GM23338 (cell line): ENCODE measurements around the gene RNF13. TPM values are rescaled to one million over a fixed set of nuclear protein-coding genes. Genes with fewer than 3 reads are reported as not detected.

Source experiments
- ATAC-seq: fragments of 200-7000 bp; cut with Tn5 transposase; 3 replicates; pipeline ENCODE4 v1.9.1; 2020
- DNase-seq: peaks from one replicate; pipeline ENCODE4 v3.0.0-alpha.2; 2015; ENCODE audit warnings: low spot score
- H2AFZ ChIP-seq: fragments of 200-600 bp; sonication (generic); 2 replicates; pipeline ENCODE4 v1.8.0; 2016; ENCODE audit warnings: antibody characterized with exemption, mild to moderate bottlenecking, moderate library complexity
- H3F3A ChIP-seq: fragments of 200-600 bp; sonication (generic); replicated peaks from 2 replicates; pipeline ENCODE4 v1.8.0; 2017; ENCODE audit warnings: antibody characterized with exemption, mixed run types, low read depth
- H3K27ac ChIP-seq: fragments of 200-600 bp; sonication (generic); 2 replicates; pipeline ENCODE4 v1.6.1; 2016; ENCODE audit warnings: low read depth
- H3K27me3 ChIP-seq: fragments of 200-600 bp; sonication (generic); 2 replicates; pipeline ENCODE4 v1.8.0; 2016; ENCODE audit warnings: mild to moderate bottlenecking, mixed run types, moderate library complexity; ENCODE audit not compliant: insufficient read depth
- H3K36me3 ChIP-seq: fragments of 200-600 bp; sonication (generic); 2 replicates; pipeline ENCODE4 v1.8.0; 2016; ENCODE audit warnings: mild to moderate bottlenecking; ENCODE audit not compliant: insufficient read depth
- H3K4me1 ChIP-seq: fragments of 200-600 bp; sonication (generic); 2 replicates; pipeline ENCODE4 v1.8.0; 2016; ENCODE audit warnings: mild to moderate bottlenecking, moderate library complexity; ENCODE audit not compliant: insufficient read depth
- H3K4me2 ChIP-seq: fragments of 200-600 bp; sonication (generic); 2 replicates; pipeline ENCODE4 v1.7.1; 2017; ENCODE audit warnings: mixed run types
- H3K4me3 ChIP-seq: fragments of 200-600 bp; sonication (generic); 2 replicates; pipeline ENCODE4 v1.6.1; 2016; ENCODE audit warnings: mixed run types
- H3K79me2 ChIP-seq: fragments of 200-600 bp; sonication (generic); replicated peaks from 2 replicates; pipeline ENCODE4 v1.8.0; 2017; ENCODE audit warnings: mild to moderate bottlenecking; ENCODE audit not compliant: insufficient read depth
- H3K9me2 ChIP-seq: fragments of 200-600 bp; sonication (generic); 2 replicates; pipeline ENCODE4 v1.8.0; 2017; ENCODE audit not compliant: insufficient read depth
- H4K20me1 ChIP-seq: fragments of 200-600 bp; sonication (generic); replicated peaks from 2 replicates; pipeline ENCODE4 v1.8.0; 2017; ENCODE audit warnings: mild to moderate bottlenecking; ENCODE audit not compliant: insufficient read depth
- H3K27ac Mint-ChIP-seq: 2 replicates; pipeline ENCODE4 v1.8.0; 2020; ENCODE audit warnings: inconsistent platforms, mild to moderate bottlenecking, moderate library complexity, mixed read lengths
- H3K27me3 Mint-ChIP-seq: 3 replicates; pipeline ENCODE4 v1.8.0; 2022; ENCODE audit warnings: low read depth, mild to moderate bottlenecking, moderate library complexity, mixed read lengths, inconsistent platforms; ENCODE audit not compliant: insufficient read depth, poor library complexity
- H3K36me3 Mint-ChIP-seq: 3 replicates; pipeline ENCODE4 v1.8.0; 2021; ENCODE audit warnings: low read depth, mild to moderate bottlenecking, inconsistent platforms, moderate library complexity, mixed read lengths
- H3K4me1 Mint-ChIP-seq: 3 replicates; pipeline ENCODE4 v1.8.0; 2020; ENCODE audit warnings: mild to moderate bottlenecking, inconsistent platforms, mixed read lengths
- H3K4me3 Mint-ChIP-seq: 3 replicates; pipeline ENCODE4 v1.8.0; 2021; ENCODE audit warnings: moderate library complexity, mild to moderate bottlenecking, inconsistent platforms, mixed read lengths
- H3K9me3 Mint-ChIP-seq: 3 replicates; pipeline ENCODE4 v1.8.0; 2020; ENCODE audit warnings: moderate library complexity, mild to moderate bottlenecking, inconsistent platforms, mixed read lengths
- CTCF ChIP-seq, 2 experiments: fragments of 200-600 bp in 1 of 2; sonication (generic) in 1 of 2; conservative IDR thresholded peaks; 2 replicates each; pipeline versions ENCODE4 v1.5.1 to v1.6.1; 2016 to 2017; ENCODE audit warnings: antibody characterized with exemption in 2 of 2, low read depth in 2 of 2, mild to moderate bottlenecking in 2 of 2, moderate library complexity in 1 of 2
- EZH2 ChIP-seq: fragments of 200-600 bp; sonication (generic); IDR thresholded peaks from one replicate; pipeline ENCODE4 v1.8.0; 2017; ENCODE audit warnings: antibody characterized with exemption, mild to moderate bottlenecking, low read depth; ENCODE audit not compliant: unreplicated experiment
- EZH2phosphoT487 ChIP-seq: fragments of 200-600 bp; sonication (generic); IDR thresholded peaks from one replicate; pipeline ENCODE4 v1.8.1; 2018; ENCODE audit warnings: antibody characterized with exemption; ENCODE audit not compliant: unreplicated experiment
- NANOG ChIP-seq: IDR thresholded peaks from 2 replicates; pipeline ENCODE4 v1.6.1; 2016; ENCODE audit warnings: antibody characterized with exemption, borderline replicate concordance
- POLR2AphosphoS5 ChIP-seq: IDR thresholded peaks from 2 replicates; pipeline ENCODE4 v1.6.1; 2016; ENCODE audit warnings: antibody characterized with exemption, low read depth
- STAT1 ChIP-seq: IDR thresholded peaks from one replicate; pipeline ENCODE4 v1.6.1; 2016; ENCODE audit warnings: antibody characterized with exemption; ENCODE audit not compliant: unreplicated experiment
- ZNF114 ChIP-seq: fragments of 250-450 bp; sonication (Bioruptor Pico); IDR thresholded peaks from 2 replicates; pipeline ENCODE4 v1.5.0; 2020; ENCODE audit warnings: mild to moderate bottlenecking, moderate library complexity
- ZNF331 ChIP-seq: fragments of 250-450 bp; sonication (Bioruptor Pico); IDR thresholded peaks from 2 replicates; pipeline ENCODE4 v1.5.0; 2020; ENCODE audit warnings: low read depth, mild to moderate bottlenecking, moderate library complexity
- ZNF462 ChIP-seq: fragments of 250-450 bp; sonication (Bioruptor Pico); IDR thresholded peaks from 2 replicates; pipeline ENCODE4 v1.5.0; 2020; ENCODE audit warnings: mild to moderate bottlenecking, moderate library complexity
- polyA plus RNA-seq: library from polyadenylated mRNA; unstranded; fragments of >200 nt; fragmentation: Nextera tagmentation; extraction: Ambion mirVana; gene quantifications from 2 replicates; pipeline ENCODE4 v1.2.1, GENCODE V29; 2016
- total RNA-seq: library from RNA; depleted of rRNA; stranded (reverse); fragments of >200 nt; shearing (Covaris generic); gene quantifications from 2 replicates; pipeline ENCODE4 v1.2.3, GENCODE V29; 2014
- TF ChIP-seq, protein P1 (sequence below): IDR thresholded peaks from one replicate; pipeline ENCODE4 v1.6.1; 2018; ENCODE audit warnings: antibody characterized with exemption; ENCODE audit not compliant: unreplicated experiment
- TF ChIP-seq, protein P2 (sequence below): IDR thresholded peaks from 2 replicates; pipeline ENCODE4 v1.6.1; 2016; ENCODE audit warnings: antibody characterized with exemption

RNF13 gene
- total and polyA plus RNA-seq, 2 experiments from 2014 or later = 46.3 to 101 TPM

- TF ChIP-seq, protein P1, sequence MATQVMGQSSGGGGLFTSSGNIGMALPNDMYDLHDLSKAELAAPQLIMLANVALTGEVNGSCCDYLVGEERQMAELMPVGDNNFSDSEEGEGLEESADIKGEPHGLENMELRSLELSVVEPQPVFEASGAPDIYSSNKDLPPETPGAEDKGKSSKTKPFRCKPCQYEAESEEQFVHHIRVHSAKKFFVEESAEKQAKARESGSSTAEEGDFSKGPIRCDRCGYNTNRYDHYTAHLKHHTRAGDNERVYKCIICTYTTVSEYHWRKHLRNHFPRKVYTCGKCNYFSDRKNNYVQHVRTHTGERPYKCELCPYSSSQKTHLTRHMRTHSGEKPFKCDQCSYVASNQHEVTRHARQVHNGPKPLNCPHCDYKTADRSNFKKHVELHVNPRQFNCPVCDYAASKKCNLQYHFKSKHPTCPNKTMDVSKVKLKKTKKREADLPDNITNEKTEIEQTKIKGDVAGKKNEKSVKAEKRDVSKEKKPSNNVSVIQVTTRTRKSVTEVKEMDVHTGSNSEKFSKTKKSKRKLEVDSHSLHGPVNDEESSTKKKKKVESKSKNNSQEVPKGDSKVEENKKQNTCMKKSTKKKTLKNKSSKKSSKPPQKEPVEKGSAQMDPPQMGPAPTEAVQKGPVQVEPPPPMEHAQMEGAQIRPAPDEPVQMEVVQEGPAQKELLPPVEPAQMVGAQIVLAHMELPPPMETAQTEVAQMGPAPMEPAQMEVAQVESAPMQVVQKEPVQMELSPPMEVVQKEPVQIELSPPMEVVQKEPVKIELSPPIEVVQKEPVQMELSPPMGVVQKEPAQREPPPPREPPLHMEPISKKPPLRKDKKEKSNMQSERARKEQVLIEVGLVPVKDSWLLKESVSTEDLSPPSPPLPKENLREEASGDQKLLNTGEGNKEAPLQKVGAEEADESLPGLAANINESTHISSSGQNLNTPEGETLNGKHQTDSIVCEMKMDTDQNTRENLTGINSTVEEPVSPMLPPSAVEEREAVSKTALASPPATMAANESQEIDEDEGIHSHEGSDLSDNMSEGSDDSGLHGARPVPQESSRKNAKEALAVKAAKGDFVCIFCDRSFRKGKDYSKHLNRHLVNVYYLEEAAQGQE = no peak
- TF ChIP-seq NANOG = no peak
These were observed 36.8 kb upstream of the RNF13 start (continued) for GRCh38 chr3:149776170-149776569.

DNA sequence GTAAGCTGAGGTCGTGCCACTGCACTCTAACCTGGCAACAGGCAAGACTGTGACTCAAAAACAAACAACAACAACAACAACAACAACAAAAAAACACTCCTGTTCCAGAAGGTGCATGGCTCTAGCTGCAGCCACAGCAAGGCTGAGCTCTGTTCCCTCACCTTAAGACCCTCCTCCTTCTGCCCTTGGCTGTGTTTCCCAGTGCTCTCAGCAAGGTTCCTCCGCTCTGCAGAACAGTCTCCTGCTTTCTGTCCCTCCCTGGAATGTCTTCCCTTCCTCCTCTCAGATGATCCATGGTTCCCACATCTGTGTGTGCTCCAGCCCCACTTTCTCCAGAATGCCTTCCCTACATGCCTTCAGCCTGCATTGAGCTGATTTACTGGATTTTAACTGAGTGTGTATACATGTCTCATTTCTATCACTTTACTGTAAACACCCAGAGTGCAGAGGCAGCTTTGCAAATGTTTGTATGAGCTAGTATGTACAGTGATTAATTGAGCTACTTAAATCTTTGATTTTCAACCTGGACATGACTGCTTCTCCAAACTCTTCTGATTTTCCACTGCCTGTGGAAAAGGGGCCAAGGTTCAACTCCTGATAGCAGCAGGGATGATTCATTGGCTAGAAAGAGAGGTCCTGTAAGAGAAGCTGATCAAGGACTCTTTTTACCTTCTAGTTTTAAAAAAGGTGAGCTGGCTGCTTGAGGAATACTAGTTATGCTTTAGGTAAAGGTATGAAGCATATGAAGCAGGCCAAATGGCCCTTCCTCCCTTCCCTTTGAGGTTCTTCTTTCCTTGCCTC lies 35.4 kb upstream of the RNF13 start:
- Histone ChIP-seq H3K27ac (no peak overlapping the region), H3K36me3 (no peaks in the 10 kb centered on the region), H3K4me3 (no peak overlapping the region), H2AFZ (no peak overlapping the region), H3F3A (no peaks in the 10 kb centered on the region), H3K79me2 (no peaks in the 10 kb centered on the region), H3K4me1 (no peaks in the 10 kb centered on the region), H3K4me2 (no peak overlapping the region), H3K9me2 (no peaks in the 10 kb centered on the region), H3K27me3 (no peaks in the 10 kb centered on the region), H4K20me1 (no peaks in the 10 kb centered on the region)
- Mint-ChIP-seq H3K27me3 (peaks cover 1% of the 10 kb centered on the region), H3K9me3 (no peaks in the 10 kb centered on the region), H3K27ac (no peak overlapping the region), H3K4me1 (peaks cover 7% of the 10 kb centered on the region; the same call in 2 of the 3 replicates), H3K36me3 (no peaks in the 10 kb centered on the region), H3K4me3 (no peak overlapping the region)
- ATAC-seq = peak; percentile 65
- DNase-seq = peak; percentile 7
- TF ChIP-seq POLR2AphosphoS5 (no peak), CTCF (conservative IDR thresholded peaks at IDR 0.05; ENCODE audit: low read depth in 2 of 2) (no peak), NANOG (no peak), STAT1 (no peak), ZNF331 (CRISPR knock-in tag) (no peak), EZH2phosphoT487 (no peak), EZH2 (no peak), ZNF462 (CRISPR knock-in tag) (no peak), ZNF114 (CRISPR knock-in tag) (no peak)
- TF ChIP-seq, protein P2, sequence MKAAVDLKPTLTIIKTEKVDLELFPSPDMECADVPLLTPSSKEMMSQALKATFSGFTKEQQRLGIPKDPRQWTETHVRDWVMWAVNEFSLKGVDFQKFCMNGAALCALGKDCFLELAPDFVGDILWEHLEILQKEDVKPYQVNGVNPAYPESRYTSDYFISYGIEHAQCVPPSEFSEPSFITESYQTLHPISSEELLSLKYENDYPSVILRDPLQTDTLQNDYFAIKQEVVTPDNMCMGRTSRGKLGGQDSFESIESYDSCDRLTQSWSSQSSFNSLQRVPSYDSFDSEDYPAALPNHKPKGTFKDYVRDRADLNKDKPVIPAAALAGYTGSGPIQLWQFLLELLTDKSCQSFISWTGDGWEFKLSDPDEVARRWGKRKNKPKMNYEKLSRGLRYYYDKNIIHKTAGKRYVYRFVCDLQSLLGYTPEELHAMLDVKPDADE = no peak
